HCT116 (cell line): ENCODE results near the gene NACC2.

ENCODE experiments used
- EZH2 ChIP-seq: fragments of 200-600 bp; sonication (generic); IDR thresholded peaks from 2 replicates; pipeline ENCODE4 v1.6.1; 2017; ENCODE audit warnings: antibody characterized with exemption, mixed run types
- EZH2phosphoT487 ChIP-seq: fragments of 200-600 bp; IDR thresholded peaks from 2 replicates; pipeline ENCODE4 v1.6.1; 2018; ENCODE audit warnings: antibody characterized with exemption, borderline replicate concordance
- TF ChIP-seq, protein P1 (sequence below), 3 experiments: fragments of 200-600 bp in 1 of 3; sonication (generic) in 1 of 3; IDR thresholded peaks in 2 of 3; conservative IDR thresholded peaks in 1 of 3; 2 replicates each; pipeline ENCODE4 v1.5.1; 2012 to 2017; ENCODE audit warnings: low read depth in 2 of 3, low read length in 2 of 3, antibody characterized with exemption in 1 of 3, borderline replicate concordance in 1 of 3, control low read depth in 1 of 3, mild to moderate bottlenecking in 1 of 3, mixed read lengths in 1 of 3, mixed run types in 1 of 3, moderate library complexity in 1 of 3; ENCODE audit not compliant: insufficient read depth in 1 of 3
- TF ChIP-seq, protein P2 (sequence below): IDR thresholded peaks from 2 replicates; pipeline ENCODE4 v1.6.1; 2012

DNA sequence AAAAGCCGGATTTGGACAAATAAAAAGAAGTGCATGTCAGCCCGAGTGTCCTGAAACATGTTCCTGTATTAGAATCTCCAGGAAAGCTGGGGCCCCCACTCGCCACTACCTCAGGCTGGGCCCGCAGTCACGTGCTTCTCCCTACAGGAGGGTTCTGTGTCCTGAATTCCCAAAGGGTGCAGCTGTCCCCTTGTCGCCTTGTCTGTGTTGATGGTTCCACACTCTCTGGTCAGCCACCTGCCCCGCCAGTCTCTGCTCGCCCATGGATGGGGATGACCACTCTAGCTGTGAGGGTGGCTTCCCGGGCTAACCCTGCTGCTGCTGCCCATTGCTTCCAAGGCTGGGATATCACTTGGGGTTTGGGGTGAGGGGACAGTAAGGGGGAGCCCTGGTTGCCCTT, 26.7 kb upstream of the NACC2 start:
- TF ChIP-seq, protein P1, sequence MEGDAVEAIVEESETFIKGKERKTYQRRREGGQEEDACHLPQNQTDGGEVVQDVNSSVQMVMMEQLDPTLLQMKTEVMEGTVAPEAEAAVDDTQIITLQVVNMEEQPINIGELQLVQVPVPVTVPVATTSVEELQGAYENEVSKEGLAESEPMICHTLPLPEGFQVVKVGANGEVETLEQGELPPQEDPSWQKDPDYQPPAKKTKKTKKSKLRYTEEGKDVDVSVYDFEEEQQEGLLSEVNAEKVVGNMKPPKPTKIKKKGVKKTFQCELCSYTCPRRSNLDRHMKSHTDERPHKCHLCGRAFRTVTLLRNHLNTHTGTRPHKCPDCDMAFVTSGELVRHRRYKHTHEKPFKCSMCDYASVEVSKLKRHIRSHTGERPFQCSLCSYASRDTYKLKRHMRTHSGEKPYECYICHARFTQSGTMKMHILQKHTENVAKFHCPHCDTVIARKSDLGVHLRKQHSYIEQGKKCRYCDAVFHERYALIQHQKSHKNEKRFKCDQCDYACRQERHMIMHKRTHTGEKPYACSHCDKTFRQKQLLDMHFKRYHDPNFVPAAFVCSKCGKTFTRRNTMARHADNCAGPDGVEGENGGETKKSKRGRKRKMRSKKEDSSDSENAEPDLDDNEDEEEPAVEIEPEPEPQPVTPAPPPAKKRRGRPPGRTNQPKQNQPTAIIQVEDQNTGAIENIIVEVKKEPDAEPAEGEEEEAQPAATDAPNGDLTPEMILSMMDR (IDR thresholded peaks at IDR 0.05 in 2 of 3, conservative IDR thresholded peaks at IDR 0.05 in 1 of 3; ENCODE audit: borderline replicate concordance in 1 of 3, insufficient read depth in 1 of 3, low read depth in 2 of 3, low read length in 2 of 3) = no peak
- TF ChIP-seq, protein P2, sequence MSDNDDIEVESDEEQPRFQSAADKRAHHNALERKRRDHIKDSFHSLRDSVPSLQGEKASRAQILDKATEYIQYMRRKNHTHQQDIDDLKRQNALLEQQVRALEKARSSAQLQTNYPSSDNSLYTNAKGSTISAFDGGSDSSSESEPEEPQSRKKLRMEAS = no peak
- TF ChIP-seq EZH2 (no peak), EZH2phosphoT487 (no peak)
